K562 (cell line): ENCODE data around the gene PTPRT. TPM values are rescaled to one million over a fixed set of nuclear protein-coding genes. Genes with fewer than 3 reads are reported as not detected.

Source experiments
- ATAC-seq: fragments of 200-7000 bp; cut with Tn5 transposase; 3 replicates; pipeline ENCODE4 v1.9.1; 2020; ENCODE audit warnings: moderate library complexity
- BruUV-seq: library from RNA; stranded (reverse); fragments of 400-500 nt; replicated peaks from 2 replicates; lab custom pipeline; 2021; lab: Mats Ljungman, UMichigan
- CTCF ChIA-PET: fragments of 300-600 bp; formaldehyde crosslinking; extraction: SDS; loops from one replicate; lab custom pipeline; 2021; ENCODE audit warnings: low intra/inter-chr PET ratio; lab: Yijun Ruan, JAX
- POLR2A ChIA-PET: fragments of 300-600, 350-650 bp; sonication (Branson Sonifier 250); formaldehyde crosslinking; extraction: SDS; loops from one replicate; lab custom pipeline; 2021; ENCODE audit warnings: antibody characterized with exemption, inconsistent platforms; lab: Yijun Ruan, JAX
- DNase-seq, 4 experiments: peaks; one replicate each; pipeline versions ENCODE4 v3.0.0 to v3.0.0-alpha.2; 2011 to 2018; ENCODE audit warnings: low spot score in 3 of 4, mixed read lengths in 3 of 4; ENCODE audit errors: extremely low read depth in 1 of 4
- FAIRE-seq: peaks from 2 replicates; lab custom pipeline; 2011; peaks lifted over from hg19 to GRCh38; lab: Jason Lieb, UNC
- H2AFZ ChIP-seq: 2 replicates; pipeline ENCODE4 v1.6.0; 2011; ENCODE audit warnings: low read depth, low read length, control low read depth, inconsistent platforms
- H3K27ac ChIP-seq: fragments of 200-600 bp; 3 replicates; pipeline ENCODE4 v1.8.0; 2011; ENCODE audit warnings: low read depth, mild to moderate bottlenecking, control low read depth, inconsistent platforms, low read length, moderate library complexity, mixed read lengths; ENCODE audit errors: extremely low read depth
- H3K27me3 ChIP-seq, 2 experiments: fragments of 300-600 bp in 1 of 2; 2 replicates in 1 of 2; 3 replicates in 1 of 2; pipeline versions ENCODE4 v1.6.0 to v1.8.0; 2011; ENCODE audit warnings: inconsistent platforms in 2 of 2, low read length in 2 of 2, mild to moderate bottlenecking in 1 of 2, mixed read lengths in 1 of 2, moderate library complexity in 1 of 2; ENCODE audit not compliant: control insufficient read depth in 2 of 2, insufficient read depth in 2 of 2
- H3K36me3 ChIP-seq: fragments of 300-600 bp; 3 replicates; pipeline ENCODE4 v1.8.0; 2011; ENCODE audit warnings: mild to moderate bottlenecking, low read length, inconsistent platforms; ENCODE audit not compliant: control insufficient read depth, insufficient read depth
- H3K4me1 ChIP-seq, 2 experiments: fragments of 200-600 bp in 1 of 2; replicated peaks in 1 of 2; 2 replicates in 1 of 2; 3 replicates in 1 of 2; pipeline versions ENCODE4 v1.5.1 to v1.8.0; 2011; ENCODE audit warnings: inconsistent platforms in 2 of 2, low read length in 2 of 2, mild to moderate bottlenecking in 1 of 2, mixed read lengths in 1 of 2, moderate library complexity in 1 of 2; ENCODE audit not compliant: control insufficient read depth in 2 of 2, insufficient read depth in 2 of 2
- H3K4me2 ChIP-seq: 2 replicates; pipeline ENCODE4 v1.6.1; 2011; ENCODE audit warnings: low read length, control low read depth, inconsistent platforms, mixed read lengths; ENCODE audit not compliant: insufficient read depth
- H3K4me3 ChIP-seq: fragments of 200-600 bp; sonication (generic), shearing (Covaris generic); 2 replicates; pipeline ENCODE4 v1.5.1; 2016; ENCODE audit warnings: control low read depth, inconsistent platforms
- H3K79me2 ChIP-seq: fragments of 200-600 bp; 3 replicates; pipeline ENCODE4 v1.8.0; 2011; ENCODE audit warnings: low read length, inconsistent platforms; ENCODE audit not compliant: control insufficient read depth, insufficient read depth
- H3K9ac ChIP-seq, 2 experiments: 2 replicates each; pipeline versions ENCODE4 v1.6.0 to v1.6.1; 2011; ENCODE audit warnings: low read depth in 2 of 2, low read length in 2 of 2, control low read depth in 1 of 2, inconsistent platforms in 1 of 2, mild to moderate bottlenecking in 1 of 2, mixed read lengths in 1 of 2; ENCODE audit not compliant: insufficient read depth in 1 of 2
- H3K9me1 ChIP-seq: one replicate; pipeline ENCODE4 v1.6.0; 2011; ENCODE audit warnings: inconsistent platforms, mild to moderate bottlenecking, low read length, moderate library complexity; ENCODE audit not compliant: control insufficient read depth, insufficient read depth
- H3K9me3 ChIP-seq: replicated peaks from 2 replicates; pipeline ENCODE4 v1.5.1; 2011; ENCODE audit warnings: low read depth, low read length, inconsistent platforms; ENCODE audit not compliant: control insufficient read depth, insufficient read depth
- H4K20me1 ChIP-seq: replicated peaks from 2 replicates; pipeline ENCODE4 v1.6.1; 2011; ENCODE audit warnings: low read length, inconsistent platforms, mixed read lengths; ENCODE audit not compliant: control insufficient read depth, insufficient read depth
- RFX1 ChIP-seq: fragments of 450-650 bp; IDR thresholded peaks from 2 replicates; pipeline ENCODE4 v1.6.1; 2016; ENCODE audit warnings: mild to moderate bottlenecking, moderate library complexity
- SFPQ ChIP-seq: fragments of 200-400 bp; formaldehyde crosslinking; IDR thresholded peaks from 2 replicates; pipeline ENCODE4 v1.6.1; 2017; ENCODE audit warnings: mild to moderate bottlenecking, low read depth, low read length, moderate library complexity
- ZKSCAN1 ChIP-seq: fragments of 150-350 bp; IDR thresholded peaks from 2 replicates; pipeline ENCODE4 v1.6.1; 2016; ENCODE audit warnings: low read depth, low read length
- ZNF592 ChIP-seq: fragments of 450-650 bp; IDR thresholded peaks from 2 replicates; pipeline ENCODE4 v1.6.1; 2017; ENCODE audit warnings: antibody characterized with exemption, mild to moderate bottlenecking
- WGBS: fragments of 100-300 bp; shearing (Covaris generic); methylation state at CpG from one replicate; pipeline ENCODE4 v1.1.6; 2016; ENCODE audit warnings: low coverage, mixed read lengths; ENCODE audit not compliant: insufficient coverage; ENCODE audit errors: missing lambda C conversion rate; 5-methylcytosine and 5-hydroxymethylcytosine counted together
- in situ Hi-C: fragments of 300-500 bp; cut with MboI; formaldehyde crosslinking; loops from 4 replicates; pipeline ENCODE4 v1.15.0; 2018; ENCODE audit warnings: inconsistent platforms, mixed read lengths
- intact Hi-C: fragments of 100-400 bp; cut with micrococcal nuclease; formaldehyde crosslinking; loops from 2 replicates; pipeline ENCODE4 v1.14.2; 2022
- polyA plus RNA-seq, 8 experiments: library from polyadenylated mRNA; depleted of rRNA in 4 of 8; stranded (reverse) in 5 of 8; unstranded in 3 of 8; fragments of >200 nt; fragmentation: Nextera tagmentation in 2 of 8; fragmentation: Illumina TruSeq in 1 of 8; extraction: Ambion mirVana in 2 of 8; extraction: Trizol in 1 of 8; gene quantifications; 2 replicates each; pipeline versions ENCODE4 v1.2.1 to v1.2.3, GENCODE V29; 2011 to 2014; ENCODE audit warnings: inconsistent platforms in 1 of 8, missing spikeins in 1 of 8
- total RNA-seq, 7 experiments: library from RNA; depleted of rRNA in 6 of 7; stranded (reverse); fragments of >200 nt in 6 of 7; fragmentation: Illumina TruSeq in 2 of 7; extraction: Trizol in 2 of 7; gene quantifications; 2 replicates each; pipeline versions ENCODE4 v1.2.1 to v1.2.3, GENCODE V29; 2011 to 2021; ENCODE audit warnings: low replicate concordance in 1 of 7

PTPRT gene
- total and polyA plus RNA-seq, 9 of the 15 experiments (the other 6 are each of a cell fraction or from before 2014, with no cell fraction given): not detected

- Histone ChIP-seq H2AFZ (no peak overlapping the region), H4K20me1 (no peaks in the 10 kb centered on the region), H3K9me1 (no peaks in the 10 kb centered on the region), H3K4me2 (no peak overlapping the region), H3K36me3 (no peaks in the 10 kb centered on the region), H3K9ac (no peak overlapping the region), H3K9me3 (no peaks in the 10 kb centered on the region), H3K4me3 (no peak overlapping the region), H3K27ac (no peak overlapping the region), H3K79me2 (no peaks in the 10 kb centered on the region), H3K27me3 (no peaks in the 10 kb centered on the region)
- CTCF ChIA-PET: no interaction called here
- FAIRE-seq: no peak
- in situ Hi-C loops (no loop called here), intact Hi-C loops (no loop called here)
- 4% methylated on average over 2 of the region's 2 CpGs for WGBS
- POLR2A ChIA-PET: interaction anchor here (1.0 kb wide), 1 partner anchor 28 kb away, joined by 3 read pairs; no protein-coding TSS in a partner anchor
- no peak for DNase-seq
- BruUV-seq: no TSS peak
- TF ChIP-seq SFPQ (no peak), RFX1 (no peak), ZKSCAN1 (no peak)
- TF ChIP-seq, all 486 proteins: peak for 0
- ATAC-seq: no peak
- no peaks in the 10 kb centered on the region for H3K4me1 ChIP-seq
These were observed 37.8 kb downstream of the PTPRT start for GRCh38 chr20:43151901-43152300.

GRCh38 chr20:43151256-43151655, 38.5 kb downstream of the PTPRT start:
- Histone ChIP-seq H4K20me1 (no peaks in the 10 kb centered on the region), H3K4me3 (no peak overlapping the region), H3K9me1 (no peaks in the 10 kb centered on the region), H3K79me2 (no peaks in the 10 kb centered on the region), H3K27ac (no peak overlapping the region), H3K36me3 (no peaks in the 10 kb centered on the region), H3K4me1 (no peaks in the 10 kb centered on the region), H3K27me3 (no peaks in the 10 kb centered on the region), H3K4me2 (no peak overlapping the region), H3K9me3 (no peaks in the 10 kb centered on the region), H2AFZ (no peak overlapping the region), H3K9ac (no peak overlapping the region)
- CTCF ChIA-PET: no interaction called here
- TF ChIP-seq ZNF592: no peak
- no peak for ATAC-seq
- in situ Hi-C loops: no loop called here
- POLR2A ChIA-PET: interaction anchor here (1.0 kb wide), 1 partner anchor 27 kb away, joined by 3 read pairs; no protein-coding TSS in a partner anchor
- no TSS peak for BruUV-seq
- FAIRE-seq: no peak
- WGBS: 0% methylated on average over 2 of the region's 2 CpGs
- intact Hi-C loops: no loop called here
- DNase-seq: no peak
